K562 (cell line): Measurements from ENCODE around the gene COX5A. TPM values are rescaled to one million over a fixed set of nuclear protein-coding genes. Genes with fewer than 3 reads are reported as not detected.

Source experiments
- ARID2 ChIP-seq: fragments of 450-650 bp; IDR thresholded peaks from 2 replicates; pipeline ENCODE4 v1.6.1; 2017; ENCODE audit warnings: antibody characterized with exemption, mild to moderate bottlenecking
- ATF1 ChIP-seq, 2 experiments: fragments of 450-650 bp in 1 of 2; IDR thresholded peaks; 2 replicates each; pipeline ENCODE4 v1.6.1; 2016; ENCODE audit warnings: missing compliant biosample characterization in 1 of 2, missing genetic modification characterization in 1 of 2
- BCL6 ChIP-seq: fragments of 250-450 bp; sonication (Bioruptor Pico); IDR thresholded peaks from 2 replicates; pipeline ENCODE4 v1.4.0; 2020
- CEBPB ChIP-seq: fragments of 450-650 bp; IDR thresholded peaks from 2 replicates; pipeline ENCODE4 v1.6.1; 2016; ENCODE audit warnings: missing genetic modification characterization, missing compliant biosample characterization
- CSDE1 ChIP-seq, 2 experiments: fragments of 450-650 bp; IDR thresholded peaks; 2 replicates each; pipeline ENCODE4 v1.6.1; 2016; ENCODE audit warnings: mild to moderate bottlenecking in 1 of 2
- E2F5 ChIP-seq: sonication (generic); formaldehyde crosslinking; IDR thresholded peaks from 2 replicates; pipeline ENCODE4 v1.8.0; 2022; ENCODE audit warnings: mild to moderate bottlenecking, missing genetic modification reagents
- FIP1L1 ChIP-seq: fragments of 200-400 bp; formaldehyde crosslinking; IDR thresholded peaks from 2 replicates; pipeline ENCODE4 v1.6.1; 2018; ENCODE audit warnings: mild to moderate bottlenecking, low read depth, low read length; ENCODE audit not compliant: poor library complexity, severe bottlenecking
- FOXA1 ChIP-seq: fragments of 450-650 bp; IDR thresholded peaks from 2 replicates; pipeline ENCODE4 v1.6.1; 2016; ENCODE audit warnings: mild to moderate bottlenecking, borderline replicate concordance
- GMEB1 ChIP-seq: fragments of 250-450 bp; sonication (Bioruptor Pico); IDR thresholded peaks from 2 replicates; pipeline ENCODE4 v1.4.0; 2020; ENCODE audit warnings: mild to moderate bottlenecking
- ILF3 ChIP-seq: fragments of 450-650 bp; IDR thresholded peaks from 2 replicates; pipeline ENCODE4 v1.6.1; 2018; ENCODE audit warnings: antibody characterized with exemption, mild to moderate bottlenecking, moderate library complexity, borderline replicate concordance
- KLF6 ChIP-seq: fragments of 250-450 bp; sonication (Bioruptor Pico); IDR thresholded peaks from 2 replicates; pipeline ENCODE4 v1.4.0; 2020; ENCODE audit warnings: mild to moderate bottlenecking, moderate library complexity, borderline replicate concordance
- LEF1 ChIP-seq: fragments of 450-650 bp; IDR thresholded peaks from 2 replicates; pipeline ENCODE4 v1.6.1; 2016; ENCODE audit warnings: mild to moderate bottlenecking
- MEIS2 ChIP-seq: fragments of 450-650 bp; IDR thresholded peaks from 2 replicates; pipeline ENCODE4 v1.6.1; 2014; ENCODE audit warnings: mild to moderate bottlenecking; ENCODE audit not compliant: partially characterized antibody
- NCOA1 ChIP-seq: fragments of 450-650 bp; IDR thresholded peaks from 2 replicates; pipeline ENCODE4 v1.6.1; 2016; ENCODE audit warnings: low read depth
- PCBP2 ChIP-seq: fragments of 200-400 bp; formaldehyde crosslinking; IDR thresholded peaks from 2 replicates; pipeline ENCODE4 v1.6.1; 2018; ENCODE audit warnings: low read length, low read depth, mild to moderate bottlenecking, moderate library complexity; ENCODE audit not compliant: poor library complexity, severe bottlenecking
- POLR2AphosphoS5 ChIP-seq: IDR thresholded peaks from 2 replicates; pipeline ENCODE4 v1.6.1; 2011; ENCODE audit warnings: mild to moderate bottlenecking, low read depth, low read length, moderate library complexity; ENCODE audit not compliant: control insufficient read depth, insufficient read depth
- RBM15 ChIP-seq: fragments of 200-400 bp; formaldehyde crosslinking; IDR thresholded peaks from 2 replicates; pipeline ENCODE4 v1.6.1; 2018; ENCODE audit warnings: mild to moderate bottlenecking, low read length, moderate library complexity; ENCODE audit not compliant: insufficient read depth
- SAFB ChIP-seq: fragments of 200-400 bp; formaldehyde crosslinking; IDR thresholded peaks from 2 replicates; pipeline ENCODE4 v1.6.1; 2017; ENCODE audit warnings: low read depth, low read length, borderline replicate concordance
- SP1 ChIP-seq: sonication (generic); formaldehyde crosslinking; IDR thresholded peaks from 2 replicates; pipeline ENCODE4 v1.8.1; 2022; ENCODE audit warnings: mild to moderate bottlenecking, missing genetic modification reagents
- SRSF9 ChIP-seq: fragments of 200-400 bp; formaldehyde crosslinking; IDR thresholded peaks from 2 replicates; pipeline ENCODE4 v1.6.1; 2017; ENCODE audit warnings: low read depth, low read length, borderline replicate concordance
- ZNF263 ChIP-seq: sonication (generic); formaldehyde crosslinking; IDR thresholded peaks from 2 replicates; pipeline ENCODE4 v1.8.0; 2022; ENCODE audit warnings: mild to moderate bottlenecking, missing genetic modification reagents, borderline replicate concordance
- ZNF3 ChIP-seq: fragments of 250-450 bp; sonication (Bioruptor Pico); IDR thresholded peaks from 2 replicates; pipeline ENCODE4 v1.5.0; 2021; ENCODE audit warnings: mild to moderate bottlenecking, moderate library complexity
- ZNF586 ChIP-seq: fragments of 450-650 bp; formaldehyde crosslinking; conservative IDR thresholded peaks from 2 replicates; pipeline ENCODE4 v1.4.0; 2020; ENCODE audit warnings: mild to moderate bottlenecking, moderate library complexity
- polyA plus RNA-seq, 8 experiments: library from polyadenylated mRNA; depleted of rRNA in 4 of 8; stranded (reverse) in 5 of 8; unstranded in 3 of 8; fragments of >200 nt; fragmentation: Nextera tagmentation in 2 of 8; fragmentation: Illumina TruSeq in 1 of 8; extraction: Ambion mirVana in 2 of 8; extraction: Trizol in 1 of 8; gene quantifications; 2 replicates each; pipeline versions ENCODE4 v1.2.1 to v1.2.3, GENCODE V29; 2011 to 2014; ENCODE audit warnings: inconsistent platforms in 1 of 8, missing spikeins in 1 of 8
- total RNA-seq, 7 experiments: library from RNA; depleted of rRNA in 6 of 7; stranded (reverse); fragments of >200 nt in 6 of 7; fragmentation: Illumina TruSeq in 2 of 7; extraction: Trizol in 2 of 7; gene quantifications; 2 replicates each; pipeline versions ENCODE4 v1.2.1 to v1.2.3, GENCODE V29; 2011 to 2021; ENCODE audit warnings: low replicate concordance in 1 of 7
- TF ChIP-seq, protein P1 (sequence below): fragments of 150-350 bp; conservative IDR thresholded peaks from 2 replicates; pipeline ENCODE4 v1.6.1; 2014; ENCODE audit warnings: low read length

COX5A gene
- total and polyA plus RNA-seq, 9 of the 15 experiments (the other 6 are each of a cell fraction or from before 2014, with no cell fraction given), result 86.8 to 553 (median 371) TPM

GRCh38 chr15:74906450-74907162, 31.3 kb downstream of the COX5A start, which contains the start of gene FAM219B (continued):
- no peak for TF ChIP-seq E2F5 (CRISPR knock-in tag)
- TF ChIP-seq MEIS2, result peak; percentile 80
- TF ChIP-seq CEBPB, result peak; percentile 89
- peak; percentile 68 for TF ChIP-seq FIP1L1
- TF ChIP-seq SAFB, result peak; percentile 32; the same call in 1 of the 2 replicates
- no peak for TF ChIP-seq RBM15
- no peak for TF ChIP-seq ARID2
- TF ChIP-seq SP1 (CRISPR knock-in tag), result no peak; the same call in 1 of the 2 replicates
- TF ChIP-seq ZNF3, result no peak
- peak; percentile 7; the same call in 1 of the 2 replicates for TF ChIP-seq GMEB1 (CRISPR knock-in tag)
- no peak for TF ChIP-seq KLF6
- TF ChIP-seq CSDE1 (IDR thresholded peaks at IDR 0.05), result no peak
- TF ChIP-seq ATF1 (CRISPR knock-in tag; IDR thresholded peaks at IDR 0.05), result no peak
- TF ChIP-seq ATF1 (tag; IDR thresholded peaks at IDR 0.05), result peak; percentile 76; the same call in 1 of the 2 replicates
- peak; percentile 23; the same call in 1 of the 2 replicates for TF ChIP-seq NCOA1
- TF ChIP-seq ZNF586, result no peak
- TF ChIP-seq, protein P1, sequence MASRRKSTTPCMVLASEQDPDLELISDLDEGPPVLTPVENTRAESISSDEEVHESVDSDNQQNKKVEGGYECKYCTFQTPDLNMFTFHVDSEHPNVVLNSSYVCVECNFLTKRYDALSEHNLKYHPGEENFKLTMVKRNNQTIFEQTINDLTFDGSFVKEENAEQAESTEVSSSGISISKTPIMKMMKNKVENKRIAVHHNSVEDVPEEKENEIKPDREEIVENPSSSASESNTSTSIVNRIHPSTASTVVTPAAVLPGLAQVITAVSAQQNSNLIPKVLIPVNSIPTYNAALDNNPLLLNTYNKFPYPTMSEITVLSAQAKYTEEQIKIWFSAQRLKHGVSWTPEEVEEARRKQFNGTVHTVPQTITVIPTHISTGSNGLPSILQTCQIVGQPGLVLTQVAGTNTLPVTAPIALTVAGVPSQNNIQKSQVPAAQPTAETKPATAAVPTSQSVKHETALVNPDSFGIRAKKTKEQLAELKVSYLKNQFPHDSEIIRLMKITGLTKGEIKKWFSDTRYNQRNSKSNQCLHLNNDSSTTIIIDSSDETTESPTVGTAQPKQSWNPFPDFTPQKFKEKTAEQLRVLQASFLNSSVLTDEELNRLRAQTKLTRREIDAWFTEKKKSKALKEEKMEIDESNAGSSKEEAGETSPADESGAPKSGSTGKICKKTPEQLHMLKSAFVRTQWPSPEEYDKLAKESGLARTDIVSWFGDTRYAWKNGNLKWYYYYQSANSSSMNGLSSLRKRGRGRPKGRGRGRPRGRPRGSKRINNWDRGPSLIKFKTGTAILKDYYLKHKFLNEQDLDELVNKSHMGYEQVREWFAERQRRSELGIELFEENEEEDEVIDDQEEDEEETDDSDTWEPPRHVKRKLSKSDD, result 0 out of 2 replicates have a peak, but pooled peaks have one; percentile 29
- no peak for TF ChIP-seq SRSF9
- no peak for TF ChIP-seq BCL6 (CRISPR knock-in tag)
- no peak for TF ChIP-seq PCBP2
- TF ChIP-seq ZNF263, result 0 out of 2 replicates have a peak, but pooled peaks have one; percentile 12
- TF ChIP-seq ILF3, result peak; percentile 75; the same call in 1 of the 2 replicates
- TF ChIP-seq FOXA1, result no peak
- peak; percentile 77; the same call in 1 of the 2 replicates for TF ChIP-seq POLR2AphosphoS5
- no peak for TF ChIP-seq LEF1
